H1 (cell line): ENCODE measurements around the gene ZNF286A. TPM values are rescaled to one million over a fixed set of nuclear protein-coding genes. Genes with fewer than 3 reads are reported as not detected.
A peak's percentile ranks its signal among the peaks of the same experiment; 100 is the strongest.

ENCODE experiments used
- CTCF ChIA-PET: fragments of 300-600 bp; sonication (Branson Sonifier 250); formaldehyde crosslinking; loops from one replicate; lab custom pipeline; 2021; ENCODE audit not compliant: partially characterized antibody; lab: Charles Lee
- POLR2A ChIA-PET: fragments of 300-600 bp; sonication (Branson Sonifier 250); formaldehyde crosslinking; loops from one replicate; lab custom pipeline; 2021; ENCODE audit warnings: inconsistent platforms; ENCODE audit not compliant: partially characterized antibody; lab: Charles Lee
- DNase-seq, 2 experiments: peaks; one replicate each; pipeline versions ENCODE4 v3.0.0 to v3.0.0-alpha.2; 2010 to 2022; ENCODE audit warnings: low spot score in 2 of 2, low read depth in 1 of 2, mixed read lengths in 1 of 2
- FAIRE-seq: peaks from 2 replicates; lab custom pipeline; 2011; peaks lifted over from hg19 to GRCh38; lab: Jason Lieb, UNC
- H2AFZ ChIP-seq: 2 replicates; pipeline ENCODE4 v1.8.1; 2012; ENCODE audit warnings: low read length, inconsistent platforms
- H2AK5ac ChIP-seq: 2 replicates; pipeline ENCODE4 v1.6.1; 2013; ENCODE audit warnings: low read depth, low read length
- H2BK120ac ChIP-seq: replicated peaks from 2 replicates; pipeline ENCODE3; 2013; ENCODE audit warnings: low read depth, low read length, inconsistent platforms
- H2BK12ac ChIP-seq: 2 replicates; pipeline ENCODE4 v1.6.1; 2013; ENCODE audit warnings: low read depth, low read length
- H2BK15ac ChIP-seq: 2 replicates; pipeline ENCODE4 v1.6.1; 2013; ENCODE audit warnings: low read length
- H2BK20ac ChIP-seq: 2 replicates; pipeline ENCODE4 v1.6.1; 2013; ENCODE audit warnings: low read length
- H2BK5ac ChIP-seq: 2 replicates; pipeline ENCODE4 v1.6.1; 2013; ENCODE audit warnings: low read depth, low read length
- H3K14ac ChIP-seq: 2 replicates; pipeline ENCODE4 v1.6.1; 2013; ENCODE audit warnings: inconsistent platforms; ENCODE audit not compliant: insufficient read length
- H3K18ac ChIP-seq: 2 replicates; pipeline ENCODE4 v1.6.1; 2013; ENCODE audit warnings: low read length; ENCODE audit errors: extremely low read depth
- H3K23ac ChIP-seq: 2 replicates; pipeline ENCODE4 v1.6.1; 2013; ENCODE audit warnings: inconsistent platforms; ENCODE audit not compliant: insufficient read length
- H3K23me2 ChIP-seq: 2 replicates; pipeline ENCODE4 v1.6.1; 2013; ENCODE audit warnings: low read depth, low read length
- H3K27ac ChIP-seq: 2 replicates; pipeline ENCODE4 v1.6.1; 2011; ENCODE audit warnings: low read depth, low read length, inconsistent platforms
- H3K27me3 ChIP-seq, 4 experiments: replicated peaks in 1 of 4; 1 replicate in 1 of 4; 2 replicates in 3 of 4; pipeline versions ENCODE4 v1.6.1 to v1.8.1; 2011 to 2013; ENCODE audit warnings: low read length in 3 of 4, mild to moderate bottlenecking in 3 of 4, inconsistent platforms in 2 of 4, mixed read lengths in 2 of 4, moderate library complexity in 1 of 4; ENCODE audit not compliant: control insufficient read depth in 3 of 4, insufficient read depth in 3 of 4; ENCODE audit errors: extremely low read depth in 1 of 4
- H3K36me3 ChIP-seq, 4 experiments: 2 replicates each; pipeline versions ENCODE4 v1.6.1 to v1.8.1; 2011 to 2013; ENCODE audit warnings: mild to moderate bottlenecking in 4 of 4, low read length in 3 of 4, moderate library complexity in 2 of 4, control low read depth in 1 of 4, inconsistent platforms in 1 of 4; ENCODE audit not compliant: insufficient read depth in 4 of 4, control insufficient read depth in 2 of 4
- H3K4ac ChIP-seq: replicated peaks from 2 replicates; pipeline ENCODE3; 2013; ENCODE audit warnings: low read length, low read depth, mixed read lengths, inconsistent platforms; ENCODE audit not compliant: insufficient read length
- H3K4me1 ChIP-seq, 4 experiments: replicated peaks in 1 of 4; 1 replicate in 1 of 4; 2 replicates in 3 of 4; pipeline versions ENCODE4 v1.6.1 to v1.8.1; 2011 to 2013; ENCODE audit warnings: low read length in 3 of 4, inconsistent platforms in 2 of 4, mixed read lengths in 1 of 4; ENCODE audit not compliant: insufficient read depth in 4 of 4, control insufficient read depth in 3 of 4
- H3K4me2 ChIP-seq, 2 experiments: 2 replicates each; pipeline versions ENCODE4 v1.6.1 to v1.8.1; 2011 to 2013; ENCODE audit warnings: low read depth in 2 of 2, low read length in 2 of 2, control low read depth in 1 of 2, inconsistent platforms in 1 of 2, mild to moderate bottlenecking in 1 of 2; ENCODE audit not compliant: insufficient read depth in 1 of 2
- H3K4me3 ChIP-seq, 4 experiments: fragments of 200-600, 300-600 bp in 1 of 4; sonication (generic), shearing (Covaris generic), sonication (Bioruptor Twin) in 1 of 4; 2 replicates each; pipeline versions ENCODE4 v1.5.1 to v1.8.1; 2011 to 2016; ENCODE audit warnings: low read length in 4 of 4, low read depth in 3 of 4, control low read depth in 2 of 4, inconsistent platforms in 2 of 4, mild to moderate bottlenecking in 2 of 4, mixed read lengths in 1 of 4, moderate library complexity in 1 of 4; ENCODE audit not compliant: insufficient read depth in 2 of 4; ENCODE audit errors: extremely low read depth in 1 of 4
- H3K56ac ChIP-seq: replicated peaks from 2 replicates; pipeline ENCODE3; 2013; ENCODE audit warnings: low read depth, mild to moderate bottlenecking, mixed read lengths, low read length, inconsistent platforms; ENCODE audit not compliant: insufficient read length
- H3K79me1 ChIP-seq: 2 replicates; pipeline ENCODE4 v1.6.1; 2013; ENCODE audit warnings: low read depth, low read length, control low read depth
- H3K79me2 ChIP-seq, 2 experiments: 2 replicates each; pipeline versions ENCODE4 v1.6.1 to v1.8.1; 2012 to 2013; ENCODE audit warnings: low read length in 2 of 2, mild to moderate bottlenecking in 2 of 2, inconsistent platforms in 1 of 2; ENCODE audit not compliant: insufficient read depth in 2 of 2, control insufficient read depth in 1 of 2
- H3K9ac ChIP-seq, 4 experiments: replicated peaks in 1 of 4; 1 replicate in 1 of 4; 2 replicates in 3 of 4; pipeline versions ENCODE4 v1.6.1 to v1.8.1; 2011 to 2013; ENCODE audit warnings: low read depth in 3 of 4, low read length in 3 of 4, control low read depth in 2 of 4, mild to moderate bottlenecking in 2 of 4, moderate library complexity in 2 of 4, inconsistent platforms in 1 of 4; ENCODE audit errors: extremely low read depth in 1 of 4
- H3K9me3 ChIP-seq, 2 experiments: 2 replicates each; pipeline versions ENCODE4 v1.6.1 to v1.8.1; 2012 to 2013; ENCODE audit warnings: mild to moderate bottlenecking in 2 of 2, moderate library complexity in 2 of 2, control low read depth in 1 of 2, inconsistent platforms in 1 of 2, low read depth in 1 of 2, low read length in 1 of 2, mixed read lengths in 1 of 2; ENCODE audit not compliant: insufficient read depth in 2 of 2
- H4K20me1 ChIP-seq, 2 experiments: replicated peaks in 1 of 2; 2 replicates each; pipeline versions ENCODE3 to v1.8.1; 2011 to 2013; ENCODE audit warnings: inconsistent platforms in 2 of 2, low read length in 2 of 2, mild to moderate bottlenecking in 1 of 2; ENCODE audit not compliant: insufficient read depth in 2 of 2, control insufficient read depth in 1 of 2
- H4K5ac ChIP-seq: 2 replicates; pipeline ENCODE4 v1.6.1; 2013; ENCODE audit warnings: low read length, low read depth, mixed read lengths, inconsistent platforms; ENCODE audit not compliant: insufficient read length
- H4K8ac ChIP-seq: 2 replicates; pipeline ENCODE4 v1.8.0; 2013; ENCODE audit warnings: mild to moderate bottlenecking, moderate library complexity, low read length, inconsistent platforms; ENCODE audit not compliant: insufficient read depth; ENCODE audit errors: extremely low read depth
- H4K91ac ChIP-seq: replicated peaks from 2 replicates; pipeline ENCODE3; 2013; ENCODE audit warnings: low read length, mixed read lengths, inconsistent platforms; ENCODE audit not compliant: insufficient read length
- NRF1 ChIP-seq: IDR thresholded peaks from 2 replicates; pipeline ENCODE4 v1.6.1; 2011; ENCODE audit warnings: mild to moderate bottlenecking, low read depth, low read length, improper control_type of control experiment
- PHF8 ChIP-seq: fragments of 200-600 bp; sonication (generic); conservative IDR thresholded peaks from 2 replicates; pipeline ENCODE4 v1.7.1; 2012; ENCODE audit warnings: low read depth, mild to moderate bottlenecking, inconsistent platforms, low read length, moderate library complexity
- RXRA ChIP-seq: IDR thresholded peaks from 2 replicates; pipeline ENCODE4 v1.6.1; 2011; ENCODE audit warnings: low read depth, mild to moderate bottlenecking, low read length, moderate library complexity; ENCODE audit not compliant: insufficient read depth
- WGBS, 2 experiments: shearing (Covaris generic) in 1 of 2; methylation state at CpG; one replicate each; pipeline versions ENCODE4 v1.1.6 to v1.1.7; 2013 to 2015; ENCODE audit warnings: low lambda C conversion rate in 2 of 2, mixed read lengths in 2 of 2, inconsistent platforms in 1 of 2, low coverage in 1 of 2, missing lambda C conversion rate in 1 of 2; ENCODE audit not compliant: insufficient replicate concordance in 2 of 2, insufficient coverage in 1 of 2, insufficient read length in 1 of 2; ENCODE audit errors: extremely low coverage in 1 of 2, missing lambda C conversion rate in 1 of 2; 5-methylcytosine and 5-hydroxymethylcytosine counted together
- polyA plus RNA-seq, 7 experiments: library from polyadenylated mRNA; depleted of rRNA in 3 of 7; stranded (reverse) in 5 of 7; unstranded in 2 of 7; fragments of >200 nt in 5 of 7; fragments of 200-250 nt in 2 of 7; gene quantifications; 1 replicate in 5 of 7; 2 replicates in 1 of 7; 4 replicates in 1 of 7; pipeline versions ENCODE4 v1.2.1 to v1.2.3, GENCODE V29; 2011 to 2013; ENCODE audit warnings: missing spikeins in 2 of 7, mixed read lengths in 2 of 7
- total RNA-seq: library from RNA; stranded (reverse); fragmentation: NEBNext Ultra II Directional; extraction: Animal tissue kit (Norgen Biotek cat#: 25700); gene quantifications from 2 replicates; pipeline ENCODE4 v1.2.1, GENCODE V29; 2021
- TF ChIP-seq, protein P1 (sequence below): IDR thresholded peaks from 2 replicates; pipeline ENCODE4 v1.6.1; 2012; ENCODE audit warnings: inconsistent platforms

The ZNF286A gene
- total and polyA plus RNA-seq, 2 of the 8 experiments (the other 6 are each of a cell fraction or from before 2014, with no cell fraction given): 18.2 to 100.0 TPM

DNA sequence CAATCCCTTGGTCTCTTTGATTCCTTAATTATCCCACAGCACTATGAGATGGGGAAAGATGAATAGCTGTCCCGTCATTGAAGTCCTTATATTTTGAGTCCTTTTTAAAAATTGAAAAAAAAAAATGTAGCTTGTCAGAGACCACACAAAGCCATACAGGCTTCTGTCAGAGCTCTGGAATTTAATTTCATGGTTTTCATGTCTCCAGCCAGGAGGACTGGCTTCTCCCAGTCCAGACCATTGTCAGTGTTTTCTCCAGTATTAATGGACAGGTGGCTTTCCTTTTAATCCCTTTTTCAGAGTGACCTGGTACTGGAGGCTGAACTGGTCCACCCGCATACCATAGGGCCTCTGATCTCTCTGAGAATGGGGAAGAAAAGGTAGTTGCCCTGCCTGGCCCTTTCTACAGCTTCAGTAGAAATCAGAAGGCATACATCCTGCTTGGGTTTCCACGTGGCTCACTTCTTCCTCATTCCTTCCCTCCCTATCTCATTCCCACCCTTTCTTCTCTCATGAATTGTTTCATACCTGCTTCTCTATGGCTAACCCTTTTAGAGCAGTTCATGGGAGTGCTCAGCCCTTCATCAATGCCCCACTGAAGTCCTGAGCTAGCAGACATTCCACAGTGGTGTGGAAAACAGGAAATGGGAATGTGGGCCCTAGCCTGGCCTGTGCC, 44.5 kb upstream of the ZNF286A start:
- Histone ChIP-seq H2BK12ac (no peak overlapping the region), H2AK5ac (no peak overlapping the region), H2AFZ (no peak overlapping the region), H4K5ac (no peak overlapping the region), H3K14ac (no peak overlapping the region), H2BK120ac (no peak overlapping the region), H4K91ac (no peak overlapping the region), H3K56ac (no peak overlapping the region), H2BK5ac (no peak overlapping the region), H3K23ac (no peak overlapping the region), H3K4ac (no peak overlapping the region), H2BK20ac (no peak overlapping the region), H3K23me2 (no peaks in the 10 kb centered on the region), H3K9me3 (no peaks in the 10 kb centered on the region), H3K18ac (no peak overlapping the region), H4K20me1 (no peaks in the 10 kb centered on the region), H3K79me1 (no peaks in the 10 kb centered on the region), H3K4me2 (no peak overlapping the region), H3K79me2 (no peaks in the 10 kb centered on the region), H4K8ac (no peak overlapping the region), H2BK15ac (no peak overlapping the region), H3K36me3 (peaks cover 0 to 10% (median 4%) of the 10 kb centered on the region in 4 experiments; a peak in 4 of 8 replicates), H3K27ac (no peak overlapping the region), H3K4me3 (no peak overlapping the region), H3K9ac (no peak overlapping the region), H3K27me3 (no peaks in the 10 kb centered on the region), H3K4me1 (peaks cover 0 to 10% (median 7%) of the 10 kb centered on the region in 4 experiments; a peak in 4 of 7 replicates)
- no peak for TF ChIP-seq RXRA
- TF ChIP-seq, protein P1, sequence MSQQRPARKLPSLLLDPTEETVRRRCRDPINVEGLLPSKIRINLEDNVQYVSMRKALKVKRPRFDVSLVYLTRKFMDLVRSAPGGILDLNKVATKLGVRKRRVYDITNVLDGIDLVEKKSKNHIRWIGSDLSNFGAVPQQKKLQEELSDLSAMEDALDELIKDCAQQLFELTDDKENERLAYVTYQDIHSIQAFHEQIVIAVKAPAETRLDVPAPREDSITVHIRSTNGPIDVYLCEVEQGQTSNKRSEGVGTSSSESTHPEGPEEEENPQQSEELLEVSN: peak; percentile 48
- no peak for TF ChIP-seq NRF1
- no peak for TF ChIP-seq PHF8
- DNase-seq (no peak), FAIRE-seq (no peak)
- CTCF ChIA-PET: no interaction called here
- WGBS, 2 experiments: 75% methylated on average over 3 of the region's 3 CpGs; no CpG with 5 or more reads in 1 of the 2 experiments
- POLR2A ChIA-PET: interaction anchor here (0.8 kb wide), 1 partner anchor 138 kb away, joined by 3 read pairs; no protein-coding TSS in a partner anchor
